Central memory CD8-positive, alpha-beta T cell (primary cell): Measurements from ENCODE around the gene FBXW12.
"Not testable (repeated sequence)": the region's sequence is repeated elsewhere in the genome, so short reads cannot be mapped to it uniquely, and the experiment has no call there.

Experiments
- ATAC-seq: fragments of 150-1000 bp; cut with Tn5 transposase; replicated peaks from 2 replicates; pipeline ENCODE4 v1.10.0; 2022; ENCODE audit warnings: mild to moderate bottlenecking, moderate FRiP score, moderate number of reproducible peaks; ENCODE audit not compliant: poor library complexity, severe bottlenecking; ENCODE audit errors: extremely low read depth
- DNase-seq, 2 donors: peaks; one replicate each; pipeline ENCODE4 v3.0.0; 2021; ENCODE audit warnings: low spot score in 2 of 2
- H3K27ac Mint-ChIP-seq: one replicate; pipeline ENCODE4 v1.8.0; 2022; ENCODE audit warnings: low read depth, mild to moderate bottlenecking, moderate library complexity, mixed read lengths
- H3K27me3 Mint-ChIP-seq: one replicate; pipeline ENCODE4 v1.8.0; 2022; ENCODE audit warnings: mixed read lengths
- H3K36me3 Mint-ChIP-seq: one replicate; pipeline ENCODE4 v1.8.0; 2022; ENCODE audit warnings: mild to moderate bottlenecking, moderate library complexity, mixed read lengths; ENCODE audit not compliant: insufficient read depth
- H3K4me1 Mint-ChIP-seq: one replicate; pipeline ENCODE4 v1.8.0; 2022; ENCODE audit warnings: mixed read lengths
- H3K4me3 Mint-ChIP-seq: one replicate; pipeline ENCODE4 v1.8.0; 2022; ENCODE audit warnings: mild to moderate bottlenecking, moderate library complexity, mixed read lengths
- H3K9me3 Mint-ChIP-seq: one replicate; pipeline ENCODE4 v1.8.0; 2022; ENCODE audit warnings: mixed read lengths

Gene FBXW12

GRCh38 chr3:48397767-48398681, 26.0 kb downstream of the FBXW12 start:
- H3K9me3 Mint-ChIP-seq = no peaks in the 10 kb centered on the region
- no peak for DNase-seq
- no peak overlapping the region for H3K27ac Mint-ChIP-seq
- no peak overlapping the region for H3K4me3 Mint-ChIP-seq
- H3K4me1 Mint-ChIP-seq = no peaks in the 10 kb centered on the region
- no peaks in the 10 kb centered on the region for H3K36me3 Mint-ChIP-seq
- ATAC-seq = no peak
- H3K27me3 Mint-ChIP-seq = peaks cover 46% of the 10 kb centered on the region

GRCh38 chr3:48398701-48399386, 26.8 kb downstream of the FBXW12 start:
- Mint-ChIP-seq H3K4me3 (no peak overlapping the region), H3K27me3 (peaks cover 40% of the 10 kb centered on the region), H3K4me1 (no peaks in the 10 kb centered on the region), H3K27ac (no peak overlapping the region), H3K36me3 (no peaks in the 10 kb centered on the region), H3K9me3 (no peaks in the 10 kb centered on the region)
- ATAC-seq (no peak), DNase-seq (no peak)

GRCh38 chr3:48399387-48400172, 27.6 kb downstream of the FBXW12 start:
- no peak for DNase-seq
- no peak for ATAC-seq
- Mint-ChIP-seq H3K9me3 (no peaks in the 10 kb centered on the region), H3K4me1 (no peaks in the 10 kb centered on the region), H3K4me3 (no peak overlapping the region), H3K27me3 (peaks cover 36% of the 10 kb centered on the region), H3K36me3 (no peaks in the 10 kb centered on the region), H3K27ac (no peak overlapping the region)

- H3K27me3 Mint-ChIP-seq = peaks cover 24% of the 10 kb centered on the region
- no peaks in the 10 kb centered on the region for H3K9me3 Mint-ChIP-seq
- no peak overlapping the region for H3K4me3 Mint-ChIP-seq
- ATAC-seq (no peak), DNase-seq (peak; percentile 45 to 51)
- no peak overlapping the region for H3K27ac Mint-ChIP-seq
- no peaks in the 10 kb centered on the region for H3K36me3 Mint-ChIP-seq
- H3K4me1 Mint-ChIP-seq = no peaks in the 10 kb centered on the region
Observed at GRCh38 chr3:48400824-48401433, 28.9 kb downstream of the FBXW12 start.

GRCh38 chr3:48401434-48401901, 29.4 kb downstream of the FBXW12 start:
- peak in 1 of 2 donors; percentile 11 for DNase-seq
- H3K9me3 Mint-ChIP-seq = not testable (repeated sequence)

GRCh38 chr3:48402281-48402732, 30.3 kb downstream of the FBXW12 start:
- no peak overlapping the region for H3K4me3 Mint-ChIP-seq

More at GRCh38 chr3:48401434-48401901, 29.4 kb downstream of the FBXW12 start:
- H3K27ac Mint-ChIP-seq, H3K4me1 Mint-ChIP-seq, ATAC-seq, H3K36me3 Mint-ChIP-seq, H3K4me3 Mint-ChIP-seq: not testable (repeated sequence)
- peaks cover 20% of the 10 kb centered on the region for H3K27me3 Mint-ChIP-seq

GRCh38 chr3:48402907-48403306, 30.9 kb downstream of the FBXW12 start:
- Mint-ChIP-seq H3K27me3 (peaks cover 10% of the 10 kb centered on the region), H3K4me1 (no peaks in the 10 kb centered on the region), H3K4me3 (no peak overlapping the region), H3K27ac (no peak overlapping the region), H3K9me3 (no peaks in the 10 kb centered on the region), H3K36me3 (no peaks in the 10 kb centered on the region)
- DNase-seq (no peak), ATAC-seq (no peak)

More at GRCh38 chr3:48402281-48402732, 30.3 kb downstream of the FBXW12 start:
- ATAC-seq = no peak
- H3K36me3 Mint-ChIP-seq = no peaks in the 10 kb centered on the region
- H3K4me1 Mint-ChIP-seq = no peaks in the 10 kb centered on the region
- H3K27ac Mint-ChIP-seq = no peak overlapping the region
- no peak for DNase-seq
- no peaks in the 10 kb centered on the region for H3K9me3 Mint-ChIP-seq
- H3K27me3 Mint-ChIP-seq = peaks cover 16% of the 10 kb centered on the region

- no peak overlapping the region for H3K27ac Mint-ChIP-seq
Observed at GRCh38 chr3:48403533-48404439, 31.8 kb downstream of the FBXW12 start.

GRCh38 chr3:48404440-48405342, 32.7 kb downstream of the FBXW12 start:
- DNase-seq (peak in 1 of 2 donors; percentile 5), ATAC-seq (no peak)
- Mint-ChIP-seq H3K9me3 (no peaks in the 10 kb centered on the region), H3K36me3 (no peaks in the 10 kb centered on the region), H3K27me3 (peaks cover 8% of the 10 kb centered on the region), H3K4me3 (no peak overlapping the region), H3K27ac (no peak overlapping the region), H3K4me1 (no peaks in the 10 kb centered on the region)

More at GRCh38 chr3:48403533-48404439, 31.8 kb downstream of the FBXW12 start:
- ATAC-seq = no peak
- H3K4me3 Mint-ChIP-seq = no peak overlapping the region
- no peaks in the 10 kb centered on the region for H3K4me1 Mint-ChIP-seq
- DNase-seq = peak in 1 of 2 donors; percentile 7
- no peaks in the 10 kb centered on the region for H3K36me3 Mint-ChIP-seq
- H3K27me3 Mint-ChIP-seq = peaks cover 8% of the 10 kb centered on the region
- H3K9me3 Mint-ChIP-seq = no peaks in the 10 kb centered on the region

- Mint-ChIP-seq H3K36me3 (no peaks in the 10 kb centered on the region), H3K9me3 (no peaks in the 10 kb centered on the region), H3K27me3 (peaks cover 7% of the 10 kb centered on the region), H3K27ac (no peak overlapping the region), H3K4me3 (no peak overlapping the region), H3K4me1 (no peaks in the 10 kb centered on the region)
- ATAC-seq (no peak), DNase-seq (peak in 1 of 2 donors; percentile 8)
Observed at GRCh38 chr3:48405343-48405881, 33.4 kb downstream of the FBXW12 start.
